ENCODE data around the gene NDUFA12.

NDUFA12 gene

GRCh38 chr12:94938583-94938982, 64.9 kb downstream of the NDUFA12 start:
- no peak overlapping the region for H3K4me3 ChIP-seq (replicated peaks; ENCODE audit: low read depth, low read length)
- TF ChIP-seq CTCF (IDR thresholded peaks at IDR 0.05; ENCODE audit: low read length, missing control alignments) = no peak
- no peak for DNase-seq (ENCODE audit: low read depth)

GRCh38 chr12:94930772-94931171, 72.7 kb downstream of the NDUFA12 start:
- H3K4me3 ChIP-seq (replicated peaks; ENCODE audit: low read depth, low read length) = no peak overlapping the region
- DNase-seq (ENCODE audit: low read depth) = no peak
- TF ChIP-seq CTCF (IDR thresholded peaks at IDR 0.05; ENCODE audit: low read length, missing control alignments) = no peak

- no peak overlapping the region for H3K4me3 ChIP-seq (replicated peaks; ENCODE audit: low read depth, low read length)
- TF ChIP-seq CTCF (IDR thresholded peaks at IDR 0.05; ENCODE audit: low read length, missing control alignments) = no peak
- DNase-seq (ENCODE audit: low read depth) = no peak
Measured at GRCh38 chr12:94930216-94930654, 73.3 kb downstream of the NDUFA12 start.

- no peak overlapping the region for H3K4me3 ChIP-seq (replicated peaks; ENCODE audit: low read depth, low read length)
- TF ChIP-seq CTCF (IDR thresholded peaks at IDR 0.05; ENCODE audit: low read length, missing control alignments) = no peak
- DNase-seq (ENCODE audit: low read depth) = no peak
Measured at GRCh38 chr12:94929780-94930179, 73.7 kb downstream of the NDUFA12 start.

GRCh38 chr12:94925729-94926128, 77.8 kb downstream of the NDUFA12 start:
- H3K4me3 ChIP-seq (replicated peaks; ENCODE audit: low read depth, low read length) = no peak overlapping the region
- TF ChIP-seq CTCF (IDR thresholded peaks at IDR 0.05; ENCODE audit: low read length, missing control alignments) = no peak
- no peak for DNase-seq (ENCODE audit: low read depth)

GRCh38 chr12:94925206-94925605, 78.3 kb downstream of the NDUFA12 start:
- TF ChIP-seq CTCF (IDR thresholded peaks at IDR 0.05; ENCODE audit: low read length, missing control alignments) = no peak
- DNase-seq (ENCODE audit: low read depth) = no peak
- no peak overlapping the region for H3K4me3 ChIP-seq (replicated peaks; ENCODE audit: low read depth, low read length)

GRCh38 chr12:94922561-94922960, 80.9 kb downstream of the NDUFA12 start:
- DNase-seq (ENCODE audit: low read depth) = no peak
- H3K4me3 ChIP-seq (replicated peaks; ENCODE audit: low read depth, low read length) = no peak overlapping the region
- no peak for TF ChIP-seq CTCF (IDR thresholded peaks at IDR 0.05; ENCODE audit: low read length, missing control alignments)

Data from fibroblast of pulmonary artery (primary cell).